ENCODE data around the gene TTLL10.

The TTLL10 gene

GRCh38 chr1:1168451-1169411 lies 4.9 kb upstream of the TTLL10 start:
- DNase-seq (ENCODE audit: low spot score) = no peak
- no peak for TF ChIP-seq CTCF (IDR thresholded peaks at IDR 0.05; ENCODE audit: borderline replicate concordance, control extremely low read depth, extremely low read depth, insufficient read depth, missing control alignments)
- in situ Hi-C loops (cut with MboI; ENCODE audit: low sequenced_read_pairs, unreplicated experiment) = no loop called here

- in situ Hi-C loops (cut with MboI; ENCODE audit: low sequenced_read_pairs, unreplicated experiment) = no loop called here
- DNase-seq (ENCODE audit: low spot score) = no peak
Observed at GRCh38 chr1:1169429-1170214, 4.1 kb upstream of the TTLL10 start.

GRCh38 chr1:1170215-1171091 lies 3.2 kb upstream of the TTLL10 start:
- no peak for TF ChIP-seq CTCF (IDR thresholded peaks at IDR 0.05; ENCODE audit: borderline replicate concordance, control extremely low read depth, extremely low read depth, insufficient read depth, missing control alignments)
- in situ Hi-C loops (cut with MboI; ENCODE audit: low sequenced_read_pairs, unreplicated experiment) = no loop called here
- DNase-seq (ENCODE audit: low spot score) = no peak

More at GRCh38 chr1:1169429-1170214, 4.1 kb upstream of the TTLL10 start:
- TF ChIP-seq CTCF (IDR thresholded peaks at IDR 0.05; ENCODE audit: borderline replicate concordance, control extremely low read depth, extremely low read depth, insufficient read depth, missing control alignments) = no peak

- no peak for DNase-seq (ENCODE audit: low spot score)
- TF ChIP-seq CTCF (IDR thresholded peaks at IDR 0.05; ENCODE audit: borderline replicate concordance, control extremely low read depth, extremely low read depth, insufficient read depth, missing control alignments) = no peak
- in situ Hi-C loops (cut with MboI; ENCODE audit: low sequenced_read_pairs, unreplicated experiment) = no loop called here
Observed at GRCh38 chr1:1171161-1171545, 2.5 kb upstream of the TTLL10 start.

- DNase-seq (ENCODE audit: low spot score) = no peak
- in situ Hi-C loops (cut with MboI; ENCODE audit: low sequenced_read_pairs, unreplicated experiment) = no loop called here
Observed at GRCh38 chr1:1171546-1172340, 1.9 kb upstream of the TTLL10 start.

More at GRCh38 chr1:1171546-1172340, 1.9 kb upstream of the TTLL10 start:
- no peak for TF ChIP-seq CTCF (IDR thresholded peaks at IDR 0.05; ENCODE audit: borderline replicate concordance, control extremely low read depth, extremely low read depth, insufficient read depth, missing control alignments)

Data from GM13976 (cell line).